IMR-90 (cell line): ENCODE measurements around the gene UVSSA. TPM values are rescaled to one million over a fixed set of nuclear protein-coding genes. Genes with fewer than 3 reads are reported as not detected.

Experiments
- ATAC-seq: fragments of 200-7000 bp; cut with Tn5 transposase; 2 replicates; pipeline ENCODE4 v1.9.1; 2020; ENCODE audit warnings: low read depth, mild to moderate bottlenecking, moderate library complexity
- BruUV-seq: library from RNA; stranded (reverse); fragments of 400-500 nt; replicated peaks from 2 replicates; lab custom pipeline; 2021; lab: Mats Ljungman, UMichigan
- CTCF ChIA-PET: fragments of 300-600 bp; formaldehyde crosslinking; extraction: SDS; loops from one replicate; lab custom pipeline; 2021; ENCODE audit warnings: antibody characterized with exemption; lab: Yijun Ruan, JAX
- POLR2A ChIA-PET: fragments of 300-600 bp; sonication (Branson Sonifier 250); formaldehyde crosslinking; loops from one replicate; lab custom pipeline; 2022; ENCODE audit warnings: antibody characterized with exemption; ENCODE audit not compliant: unreplicated experiment; lab: Charles Lee
- DNase-seq: peaks from one replicate; pipeline ENCODE4 v3.0.0; 2013
- H2AFZ ChIP-seq: replicated peaks from 2 replicates; pipeline ENCODE3; 2013; ENCODE audit warnings: low read length, mild to moderate bottlenecking; ENCODE audit not compliant: poor library complexity
- H2AK5ac ChIP-seq: 2 replicates; pipeline ENCODE4 v1.6.1; 2013; ENCODE audit warnings: low read depth, low read length, inconsistent platforms
- H2AK9ac ChIP-seq: replicated peaks from 2 replicates; pipeline ENCODE3; 2013; ENCODE audit warnings: mild to moderate bottlenecking, low read depth, low read length, moderate library complexity; ENCODE audit not compliant: poor library complexity
- H2BK120ac ChIP-seq: 2 replicates; pipeline ENCODE4 v1.6.1; 2013; ENCODE audit warnings: low read depth, low read length, inconsistent platforms
- H2BK15ac ChIP-seq: 3 replicates; pipeline ENCODE4 v1.6.1; 2013; ENCODE audit warnings: low read depth, low read length, inconsistent platforms
- H2BK20ac ChIP-seq: 2 replicates; pipeline ENCODE4 v1.6.1; 2013; ENCODE audit warnings: low read depth, mild to moderate bottlenecking, inconsistent platforms, low read length, moderate library complexity
- H2BK5ac ChIP-seq: 2 replicates; pipeline ENCODE4 v1.6.1; 2013; ENCODE audit warnings: mild to moderate bottlenecking, low read depth, low read length, inconsistent platforms; ENCODE audit not compliant: poor library complexity, severe bottlenecking
- H3K14ac ChIP-seq: replicated peaks from 2 replicates; pipeline ENCODE4 v1.6.1; 2013; ENCODE audit warnings: low read depth, low read length, inconsistent platforms
- H3K18ac ChIP-seq: 2 replicates; pipeline ENCODE4 v1.6.1; 2013; ENCODE audit warnings: low read depth, low read length, control low read depth
- H3K23ac ChIP-seq: 2 replicates; pipeline ENCODE4 v1.6.1; 2013; ENCODE audit warnings: low read depth, low read length, inconsistent platforms
- H3K27ac ChIP-seq: 2 replicates; pipeline ENCODE4 v1.5.1; 2013; ENCODE audit warnings: mild to moderate bottlenecking, control low read depth, low read length; ENCODE audit not compliant: insufficient read depth
- H3K27me3 ChIP-seq: 2 replicates; pipeline ENCODE4 v1.6.1; 2013; ENCODE audit warnings: low read length; ENCODE audit not compliant: control insufficient read depth, insufficient read depth
- H3K36me3 ChIP-seq: 2 replicates; pipeline ENCODE4 v1.6.1; 2013; ENCODE audit warnings: low read length, mixed read lengths; ENCODE audit not compliant: control insufficient read depth, insufficient read depth
- H3K4ac ChIP-seq: 2 replicates; pipeline ENCODE4 v1.6.1; 2013; ENCODE audit warnings: low read depth, low read length, inconsistent platforms
- H3K4me1 ChIP-seq: 2 replicates; pipeline ENCODE4 v1.6.1; 2013; ENCODE audit warnings: low read length, mixed read lengths; ENCODE audit not compliant: control insufficient read depth, insufficient read depth
- H3K4me2 ChIP-seq: 2 replicates; pipeline ENCODE4 v1.6.1; 2013; ENCODE audit warnings: low read depth, mild to moderate bottlenecking, control low read depth, low read length, moderate library complexity
- H3K4me3 ChIP-seq: 2 replicates; pipeline ENCODE4 v1.5.1; 2013; ENCODE audit warnings: low read depth, mild to moderate bottlenecking, control low read depth, low read length, moderate library complexity; ENCODE audit not compliant: insufficient read depth
- H3K56ac ChIP-seq: 2 replicates; pipeline ENCODE4 v1.6.1; 2013; ENCODE audit warnings: low read length, inconsistent platforms; ENCODE audit not compliant: insufficient read depth; ENCODE audit errors: extremely low read depth
- H3K79me1 ChIP-seq, 2 experiments: 2 replicates each; pipeline ENCODE4 v1.6.1; 2013; ENCODE audit warnings: low read length in 2 of 2, inconsistent platforms in 1 of 2, low read depth in 1 of 2
- H3K9ac ChIP-seq: 2 replicates; pipeline ENCODE4 v1.6.1; 2013; ENCODE audit warnings: low read depth, low read length, control low read depth
- H3K9me1 ChIP-seq: 2 replicates; pipeline ENCODE4 v1.6.1; 2013; ENCODE audit warnings: low read length, inconsistent platforms; ENCODE audit not compliant: insufficient read depth
- H3K9me3 ChIP-seq: 2 replicates; pipeline ENCODE4 v1.6.1; 2013; ENCODE audit warnings: low read length; ENCODE audit not compliant: control insufficient read depth, insufficient read depth
- H4K20me1 ChIP-seq: 2 replicates; pipeline ENCODE4 v1.6.1; 2013; ENCODE audit warnings: low read length, inconsistent platforms; ENCODE audit not compliant: insufficient read depth
- H4K5ac ChIP-seq: 2 replicates; pipeline ENCODE4 v1.6.1; 2013; ENCODE audit warnings: mild to moderate bottlenecking, low read depth, low read length, control low read depth
- H4K8ac ChIP-seq, 2 experiments: 2 replicates each; pipeline ENCODE4 v1.6.1; 2013; ENCODE audit warnings: low read depth in 2 of 2, low read length in 2 of 2, control low read depth in 1 of 2, inconsistent platforms in 1 of 2
- H4K91ac ChIP-seq: 2 replicates; pipeline ENCODE4 v1.6.1; 2013; ENCODE audit warnings: low read depth, low read length, inconsistent platforms; ENCODE audit not compliant: insufficient read depth
- BHLHE40 ChIP-seq: fragments of 150-350 bp; IDR thresholded peaks from 2 replicates; pipeline ENCODE4 v1.6.1; 2016; ENCODE audit warnings: mild to moderate bottlenecking, low read depth, low read length
- CEBPB ChIP-seq: IDR thresholded peaks from 2 replicates; pipeline ENCODE4 v1.6.1; 2012; ENCODE audit warnings: low read depth, low read length, improper control_type of control experiment
- CHD1 ChIP-seq: IDR thresholded peaks from 2 replicates; pipeline ENCODE4 v1.6.1; 2012; ENCODE audit warnings: low read depth, low read length, improper control_type of control experiment
- FOS ChIP-seq: fragments of 150-350 bp; IDR thresholded peaks from 2 replicates; pipeline ENCODE4 v1.6.1; 2016; ENCODE audit warnings: low read depth, low read length
- MAFK ChIP-seq: IDR thresholded peaks from 2 replicates; pipeline ENCODE4 v1.6.1; 2012; ENCODE audit warnings: low read depth, low read length, improper control_type of control experiment
- MAZ ChIP-seq: IDR thresholded peaks from 2 replicates; pipeline ENCODE4 v1.6.1; 2012; ENCODE audit warnings: low read depth, mild to moderate bottlenecking, low read length, improper control_type of control experiment, moderate library complexity, borderline replicate concordance
- MXI1 ChIP-seq: IDR thresholded peaks from 2 replicates; pipeline ENCODE4 v1.6.1; 2012; ENCODE audit warnings: low read depth, mild to moderate bottlenecking, low read length, moderate library complexity, borderline replicate concordance
- NFE2L2 ChIP-seq: fragments of 150-350 bp; IDR thresholded peaks from 2 replicates; pipeline ENCODE4 v1.6.1; 2016; ENCODE audit warnings: low read depth, mild to moderate bottlenecking, low read length
- POLR2A ChIP-seq: IDR thresholded peaks from 2 replicates; pipeline ENCODE4 v1.6.1; 2012; ENCODE audit warnings: mild to moderate bottlenecking, low read depth, low read length
- RAD21 ChIP-seq: IDR thresholded peaks from 2 replicates; pipeline ENCODE4 v1.6.1; 2012; ENCODE audit warnings: low read length, improper control_type of control experiment
- RCOR1 ChIP-seq: IDR thresholded peaks from 2 replicates; pipeline ENCODE4 v1.6.1; 2012; ENCODE audit warnings: mild to moderate bottlenecking, low read length, improper control_type of control experiment; ENCODE audit not compliant: insufficient replicate concordance
- RFX5 ChIP-seq: IDR thresholded peaks from 2 replicates; pipeline ENCODE4 v1.8.0; 2012; ENCODE audit warnings: low read depth, mild to moderate bottlenecking, low read length, moderate library complexity
- SMC3 ChIP-seq: fragments of 150-350 bp; IDR thresholded peaks from 2 replicates; pipeline ENCODE4 v1.6.1; 2016; ENCODE audit warnings: low read depth, mild to moderate bottlenecking, antibody characterized with exemption, low read length, moderate library complexity
- WGBS, 2 experiments: methylation state at CpG; one replicate each; pipeline versions ENCODE4 v1.1.5 to v1.1.7; 2013; ENCODE audit warnings: missing lambda C conversion rate in 2 of 2; ENCODE audit not compliant: insufficient read length in 1 of 2; ENCODE audit errors: extremely low coverage in 2 of 2; 5-methylcytosine and 5-hydroxymethylcytosine counted together
- dilution Hi-C: fragments of 300-500 bp; cut with HindIII; formaldehyde crosslinking; loops from one replicate; pipeline ENCODE4 v1.14.3; 2018; ENCODE audit warnings: low sequenced_read_pairs; ENCODE audit not compliant: unreplicated experiment
- in situ Hi-C: fragments of 300-500 bp; cut with MboI; formaldehyde crosslinking; loops from 3 replicates; pipeline ENCODE4 v1.14.3; 2019; ENCODE audit warnings: low sequenced_read_pairs, inconsistent platforms, mixed read lengths
- intact Hi-C: fragments of 100-400 bp; cut with micrococcal nuclease; formaldehyde crosslinking; loops from 2 replicates; pipeline ENCODE4 v1.10.0; 2022
- polyA plus RNA-seq, 3 experiments: library from polyadenylated mRNA; depleted of rRNA; stranded (reverse); fragments of >200 nt; gene quantifications; 2 replicates each; pipeline ENCODE4 v1.2.3, GENCODE V29; 2012; ENCODE audit warnings: low replicate concordance in 1 of 3
- total RNA-seq: library from RNA; depleted of rRNA; stranded (reverse); fragments of >200 nt; gene quantifications from 2 replicates; pipeline ENCODE4 v1.2.3, GENCODE V29; 2012
- TF ChIP-seq, protein P1 (sequence below): fragments of 150-350 bp; IDR thresholded peaks from 2 replicates; pipeline ENCODE4 v1.6.1; 2017; ENCODE audit warnings: mild to moderate bottlenecking, antibody characterized with exemption, low read length, low read depth
- TF ChIP-seq, protein P2 (sequence below): fragments of 150-350 bp; IDR thresholded peaks from 2 replicates; pipeline ENCODE4 v1.6.1; 2016; ENCODE audit warnings: low read depth, mild to moderate bottlenecking, low read length, moderate library complexity, borderline replicate concordance
- TF ChIP-seq, protein P3 (sequence below): conservative IDR thresholded peaks from 2 replicates; pipeline ENCODE4 v1.5.1; 2012; ENCODE audit warnings: mild to moderate bottlenecking, low read depth, low read length, improper control_type of control experiment

The UVSSA gene
- total and polyA plus RNA-seq, 2 of the 4 experiments (the other 2 are of a cell fraction): 1.4 to 8.4 TPM

DNA sequence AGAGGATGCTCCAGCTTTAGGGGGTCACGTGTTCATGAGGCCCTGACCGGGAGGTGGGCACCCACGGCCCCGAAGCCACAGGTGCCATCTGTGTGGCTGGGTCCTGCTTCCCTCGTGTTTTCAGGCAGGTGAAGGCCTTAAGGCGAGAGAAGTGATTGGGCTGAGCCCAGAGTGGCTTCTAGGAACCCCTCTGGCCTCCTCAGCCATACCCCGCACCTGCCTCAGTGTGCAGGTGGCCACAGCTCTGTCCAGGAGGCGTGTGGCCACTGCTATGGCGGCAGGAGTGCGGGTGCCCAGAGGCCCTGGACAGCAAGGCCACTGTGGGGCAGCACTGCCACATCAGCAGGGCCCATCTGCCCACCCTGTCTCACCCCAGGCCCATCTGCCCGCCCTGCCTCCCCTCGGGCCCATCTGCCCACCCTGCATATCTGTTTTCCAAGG is 34.2 kb downstream of the UVSSA start:
- Histone ChIP-seq H4K91ac (no peak overlapping the region), H2AK9ac (no peak overlapping the region), H2BK20ac (no peak overlapping the region), H2AFZ (no peak overlapping the region), H3K36me3 (peaks cover 27% of the 10 kb centered on the region), H4K20me1 (no peaks in the 10 kb centered on the region), H3K56ac (no peak overlapping the region), H3K9ac (no peak overlapping the region), H3K14ac (no peak overlapping the region), H3K9me3 (no peaks in the 10 kb centered on the region), H3K27ac (no peak overlapping the region), H3K27me3 (no peaks in the 10 kb centered on the region), H2AK5ac (no peak overlapping the region), H2BK5ac (no peak overlapping the region), H3K9me1 (no peaks in the 10 kb centered on the region), H2BK120ac (no peak overlapping the region), H4K8ac (no peak overlapping the region), H3K4me3 (no peak overlapping the region), H3K79me1 (no peaks in the 10 kb centered on the region), H3K4me2 (no peak overlapping the region), H3K23ac (no peak overlapping the region), H4K5ac (no peak overlapping the region), H3K4ac (no peak overlapping the region), H3K4me1 (no peaks in the 10 kb centered on the region), H2BK15ac (no peak overlapping the region), H3K18ac (no peak overlapping the region)
- 80% methylated on average over 1 of the region's 12 CpGs; no CpG with 5 or more reads in 1 of the 2 experiments for WGBS, 2 experiments
- intact Hi-C loops: no loop called here
- no TSS peak for BruUV-seq
- CTCF ChIA-PET: no interaction called here
- ATAC-seq: no peak
- in situ Hi-C loops: no loop called here
- TF ChIP-seq POLR2A: no peak
- TF ChIP-seq, protein P1, sequence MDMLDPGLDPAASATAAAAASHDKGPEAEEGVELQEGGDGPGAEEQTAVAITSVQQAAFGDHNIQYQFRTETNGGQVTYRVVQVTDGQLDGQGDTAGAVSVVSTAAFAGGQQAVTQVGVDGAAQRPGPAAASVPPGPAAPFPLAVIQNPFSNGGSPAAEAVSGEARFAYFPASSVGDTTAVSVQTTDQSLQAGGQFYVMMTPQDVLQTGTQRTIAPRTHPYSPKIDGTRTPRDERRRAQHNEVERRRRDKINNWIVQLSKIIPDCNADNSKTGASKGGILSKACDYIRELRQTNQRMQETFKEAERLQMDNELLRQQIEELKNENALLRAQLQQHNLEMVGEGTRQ: no peak
- TF ChIP-seq CEBPB: no peak
- no peak for TF ChIP-seq SMC3
- TF ChIP-seq, protein P2, sequence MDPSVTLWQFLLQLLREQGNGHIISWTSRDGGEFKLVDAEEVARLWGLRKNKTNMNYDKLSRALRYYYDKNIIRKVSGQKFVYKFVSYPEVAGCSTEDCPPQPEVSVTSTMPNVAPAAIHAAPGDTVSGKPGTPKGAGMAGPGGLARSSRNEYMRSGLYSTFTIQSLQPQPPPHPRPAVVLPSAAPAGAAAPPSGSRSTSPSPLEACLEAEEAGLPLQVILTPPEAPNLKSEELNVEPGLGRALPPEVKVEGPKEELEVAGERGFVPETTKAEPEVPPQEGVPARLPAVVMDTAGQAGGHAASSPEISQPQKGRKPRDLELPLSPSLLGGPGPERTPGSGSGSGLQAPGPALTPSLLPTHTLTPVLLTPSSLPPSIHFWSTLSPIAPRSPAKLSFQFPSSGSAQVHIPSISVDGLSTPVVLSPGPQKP: no peak
- TF ChIP-seq BHLHE40: no peak
- TF ChIP-seq CHD1: no peak
- TF ChIP-seq NFE2L2: no peak
- TF ChIP-seq FOS: no peak
- TF ChIP-seq RAD21: no peak
- TF ChIP-seq MAZ: no peak
- TF ChIP-seq, protein P3, sequence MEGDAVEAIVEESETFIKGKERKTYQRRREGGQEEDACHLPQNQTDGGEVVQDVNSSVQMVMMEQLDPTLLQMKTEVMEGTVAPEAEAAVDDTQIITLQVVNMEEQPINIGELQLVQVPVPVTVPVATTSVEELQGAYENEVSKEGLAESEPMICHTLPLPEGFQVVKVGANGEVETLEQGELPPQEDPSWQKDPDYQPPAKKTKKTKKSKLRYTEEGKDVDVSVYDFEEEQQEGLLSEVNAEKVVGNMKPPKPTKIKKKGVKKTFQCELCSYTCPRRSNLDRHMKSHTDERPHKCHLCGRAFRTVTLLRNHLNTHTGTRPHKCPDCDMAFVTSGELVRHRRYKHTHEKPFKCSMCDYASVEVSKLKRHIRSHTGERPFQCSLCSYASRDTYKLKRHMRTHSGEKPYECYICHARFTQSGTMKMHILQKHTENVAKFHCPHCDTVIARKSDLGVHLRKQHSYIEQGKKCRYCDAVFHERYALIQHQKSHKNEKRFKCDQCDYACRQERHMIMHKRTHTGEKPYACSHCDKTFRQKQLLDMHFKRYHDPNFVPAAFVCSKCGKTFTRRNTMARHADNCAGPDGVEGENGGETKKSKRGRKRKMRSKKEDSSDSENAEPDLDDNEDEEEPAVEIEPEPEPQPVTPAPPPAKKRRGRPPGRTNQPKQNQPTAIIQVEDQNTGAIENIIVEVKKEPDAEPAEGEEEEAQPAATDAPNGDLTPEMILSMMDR: no peak
- TF ChIP-seq MAFK: no peak
- TF ChIP-seq RFX5: no peak
- no peak for TF ChIP-seq RCOR1
- no peak for TF ChIP-seq MXI1
- POLR2A ChIA-PET: no interaction called here
- dilution Hi-C loops: no loop called here
- DNase-seq: no peak
